HG02852 (cell line): ENCODE data around the gene NEO1.
A peak's percentile ranks its signal among the peaks of the same experiment; 100 is the strongest.

Experiments used
- ATAC-seq: cut with Tn5 transposase; IDR thresholded peaks from one replicate; pipeline ENCODE4 v1.9.1; 2021; ENCODE audit warnings: mild to moderate bottlenecking, moderate library complexity; ENCODE audit not compliant: unreplicated experiment

NEO1 gene

DNA sequence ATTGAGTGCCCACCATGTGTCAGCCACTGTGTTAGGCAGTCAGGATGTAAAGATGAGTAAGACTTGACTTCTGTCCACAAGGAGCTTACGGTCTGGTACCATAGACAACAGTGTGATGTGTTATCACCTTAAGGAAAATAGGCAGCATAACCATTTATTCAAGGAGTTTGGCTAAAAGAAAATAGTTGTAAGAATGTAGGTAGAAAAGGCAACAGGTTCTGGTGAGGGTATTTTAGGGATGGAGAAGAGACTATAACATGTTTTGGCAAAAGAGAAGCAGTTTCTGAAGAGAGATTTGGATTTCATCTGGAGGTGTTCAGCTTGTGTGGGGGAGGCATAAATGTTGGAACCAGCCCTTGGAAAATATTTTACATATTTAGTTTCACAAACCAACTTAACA is 194.6 kb downstream of the NEO1 start:
- ATAC-seq: no peak

- no peak for ATAC-seq
Measured at GRCh38 chr15:73247331-73247730, 195.1 kb downstream of the NEO1 start.

DNA sequence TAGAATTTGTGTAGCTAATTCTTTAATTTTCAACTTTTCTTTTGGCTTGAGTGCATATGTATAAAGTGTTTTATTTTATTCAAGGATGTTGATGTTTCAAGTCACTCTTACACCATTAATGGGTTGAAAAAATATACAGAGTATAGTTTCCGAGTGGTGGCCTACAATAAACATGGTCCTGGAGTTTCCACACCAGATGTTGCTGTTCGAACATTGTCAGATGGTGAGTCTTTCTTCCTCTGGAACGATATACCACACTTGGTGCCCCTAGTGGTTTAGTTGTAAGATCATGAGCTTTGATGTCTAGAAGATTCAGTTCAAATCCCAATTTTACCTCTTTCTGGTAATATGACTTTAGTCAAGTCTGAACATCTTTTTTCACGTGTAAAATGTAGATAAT is 197.2 kb downstream of the NEO1 start:
- no peak for ATAC-seq

- no peak for ATAC-seq
Measured at GRCh38 chr15:73254598-73254997, 202.3 kb downstream of the NEO1 start.

DNA sequence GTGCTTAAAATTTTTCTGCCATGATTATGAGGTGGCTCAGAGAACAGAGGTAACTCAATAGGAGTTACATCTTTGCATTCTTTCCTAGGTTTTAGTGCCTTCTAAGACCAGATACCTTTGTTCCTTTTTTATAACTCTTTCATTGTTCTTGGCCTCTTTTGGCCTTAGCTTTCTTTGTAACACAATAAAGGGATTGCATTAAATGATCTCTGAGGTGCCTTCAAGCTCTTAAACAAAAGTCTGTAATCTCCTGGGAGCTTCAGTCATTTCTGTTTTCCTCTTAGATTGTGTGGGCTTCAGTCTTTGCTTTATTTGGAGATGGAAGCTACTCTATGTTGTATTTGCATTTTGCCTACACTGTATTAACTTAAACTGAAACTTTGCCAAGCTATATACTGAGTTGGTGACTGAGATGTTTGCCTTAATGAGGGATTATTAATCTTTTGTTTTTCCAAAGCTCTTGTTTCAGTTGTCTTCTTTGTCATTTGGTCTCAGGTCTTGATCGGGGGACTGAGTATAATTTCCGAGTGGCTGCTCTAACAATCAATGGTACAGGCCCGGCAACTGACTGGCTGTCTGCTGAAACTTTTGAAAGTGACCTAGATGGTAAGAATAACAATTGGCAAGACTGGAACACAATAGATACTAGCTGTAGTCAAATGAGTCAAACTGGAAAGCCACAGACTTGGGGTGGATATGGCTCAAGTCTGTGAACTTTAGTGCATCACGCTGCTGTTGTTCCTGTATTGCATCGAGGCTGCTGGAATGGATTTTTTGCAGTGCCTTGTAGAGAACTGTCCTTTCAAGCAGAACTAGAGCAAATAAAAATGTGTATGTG is 206.2 kb downstream of the NEO1 start:
- ATAC-seq: peak; percentile 64

DNA sequence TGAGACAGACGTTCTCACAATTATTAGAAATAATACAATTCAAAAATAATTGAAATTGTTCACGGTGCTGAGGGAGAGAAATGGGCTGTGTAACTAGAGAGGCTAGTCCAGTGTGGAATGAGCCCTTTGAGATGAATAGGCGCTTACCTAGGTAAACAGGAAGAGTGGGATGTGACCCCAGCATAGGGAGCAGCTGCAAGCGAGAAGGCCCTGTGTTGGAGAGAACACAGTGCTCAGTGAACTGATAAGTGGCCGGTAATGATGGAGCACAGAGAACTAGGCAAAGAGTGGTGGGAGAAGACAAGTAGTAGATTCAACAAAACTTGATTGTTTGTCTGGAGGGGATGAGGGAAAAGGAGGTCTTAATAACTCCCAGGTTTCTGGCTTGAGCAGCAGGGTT is 212.6 kb downstream of the NEO1 start:
- ATAC-seq: no peak

GRCh38 chr15:73265536-73266153 is 213.4 kb downstream of the NEO1 start:
- ATAC-seq: no peak

- ATAC-seq: no peak
Measured at GRCh38 chr15:73268457-73268856, 216.2 kb downstream of the NEO1 start.

GRCh38 chr15:73270366-73271097 is 218.3 kb downstream of the NEO1 start:
- ATAC-seq: no peak

DNA sequence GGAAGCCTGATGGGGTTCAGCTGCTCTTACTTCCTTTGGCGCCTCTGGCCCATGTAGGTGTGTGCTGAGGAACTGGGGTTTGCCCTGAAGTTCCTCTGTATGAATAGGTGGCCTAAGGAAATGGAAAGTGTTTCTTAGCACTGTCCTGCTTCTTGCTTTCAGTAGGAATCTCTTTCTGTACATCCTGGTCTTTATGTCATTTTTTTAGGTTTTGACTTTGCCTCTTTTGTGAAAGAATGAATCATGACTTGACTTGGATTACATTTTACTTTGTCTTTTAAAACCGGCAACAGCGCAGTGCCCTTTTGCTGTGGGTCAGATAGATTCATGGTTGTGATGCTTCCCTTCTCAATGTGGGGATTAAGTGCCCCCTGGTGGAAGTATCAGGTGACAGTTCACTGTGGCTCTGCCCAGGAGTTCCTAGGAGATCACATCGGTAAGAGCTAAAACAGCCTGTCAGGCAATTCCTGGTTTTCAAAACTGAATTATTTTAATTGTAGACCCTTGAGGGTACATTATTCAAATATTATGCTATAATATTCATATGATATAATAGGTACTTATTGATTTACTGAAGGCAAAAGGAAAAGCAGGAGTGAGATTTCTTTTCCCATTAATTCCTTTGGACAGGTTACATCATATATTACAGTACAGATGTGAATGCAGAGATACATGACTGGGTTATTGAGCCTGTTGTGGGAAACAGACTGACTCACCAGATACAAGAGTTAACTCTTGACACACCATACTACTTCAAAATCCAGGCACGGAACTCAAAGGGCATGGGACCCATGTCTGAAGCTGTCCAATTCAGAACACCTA is 221.1 kb downstream of the NEO1 start:
- no peak for ATAC-seq

DNA sequence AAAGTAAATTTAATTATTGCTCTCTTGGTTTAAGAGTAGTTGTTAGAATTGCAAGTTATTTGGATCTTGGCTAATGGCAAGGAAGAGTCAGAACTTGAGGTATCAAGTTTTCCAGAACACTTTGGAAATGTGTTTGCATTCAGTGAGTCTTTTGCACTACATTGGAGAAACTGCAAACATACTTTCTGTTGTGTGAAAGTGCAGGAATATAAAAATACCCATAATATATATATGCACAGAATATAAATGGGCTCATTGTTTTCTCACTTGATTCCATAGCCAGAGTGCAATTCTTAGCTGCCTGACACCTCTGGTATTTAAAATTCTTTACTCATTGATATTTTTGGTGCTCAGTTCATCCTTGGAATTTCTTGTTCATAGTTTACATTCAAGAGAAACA is 223.6 kb downstream of the NEO1 start:
- no peak for ATAC-seq

GRCh38 chr15:73282567-73283365 is 230.5 kb downstream of the NEO1 start:
- no peak for ATAC-seq

GRCh38 chr15:73283366-73283962 is 231.2 kb downstream of the NEO1 start:
- ATAC-seq: no peak

GRCh38 chr15:73284090-73284716 is 231.9 kb downstream of the NEO1 start:
- no peak for ATAC-seq

DNA sequence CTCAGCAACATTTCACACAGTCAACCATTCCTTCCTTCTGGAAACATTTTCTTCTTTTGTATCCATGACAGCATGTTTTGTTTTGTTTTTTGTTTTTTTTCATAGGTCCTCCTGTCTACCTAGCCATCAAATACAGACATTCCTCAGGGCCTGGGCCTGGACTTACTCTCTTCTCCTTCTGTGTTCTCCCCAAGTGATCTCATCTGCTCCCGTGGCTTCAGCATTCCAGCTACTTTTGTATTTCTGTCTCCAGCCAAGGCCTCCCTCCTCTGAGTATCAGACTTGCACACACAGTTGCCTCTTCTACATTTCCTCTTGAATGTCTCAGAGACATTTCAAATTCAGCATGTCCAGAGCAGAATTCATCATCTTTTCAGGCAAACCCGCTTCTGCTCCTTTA is 234.0 kb downstream of the NEO1 start:
- no peak for ATAC-seq

DNA sequence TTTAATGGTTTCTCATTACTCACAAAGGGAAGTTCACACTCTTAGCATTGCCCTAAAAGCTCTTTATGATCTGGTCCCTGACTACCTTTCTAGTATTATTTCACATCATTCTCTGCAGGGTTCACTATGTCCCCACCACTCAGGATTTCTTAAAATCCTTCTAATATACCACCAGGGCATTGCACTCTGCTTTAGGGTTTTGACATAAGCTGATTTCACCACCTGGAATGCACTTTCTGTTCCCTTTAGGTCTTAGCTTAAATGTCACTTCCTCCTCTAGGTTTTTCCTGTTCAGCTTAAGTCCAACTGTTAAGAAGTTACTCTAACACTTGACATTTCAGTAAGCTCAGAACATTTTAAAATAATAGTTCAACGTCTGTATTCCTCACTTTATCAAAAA is 234.8 kb downstream of the NEO1 start:
- no peak for ATAC-seq

DNA sequence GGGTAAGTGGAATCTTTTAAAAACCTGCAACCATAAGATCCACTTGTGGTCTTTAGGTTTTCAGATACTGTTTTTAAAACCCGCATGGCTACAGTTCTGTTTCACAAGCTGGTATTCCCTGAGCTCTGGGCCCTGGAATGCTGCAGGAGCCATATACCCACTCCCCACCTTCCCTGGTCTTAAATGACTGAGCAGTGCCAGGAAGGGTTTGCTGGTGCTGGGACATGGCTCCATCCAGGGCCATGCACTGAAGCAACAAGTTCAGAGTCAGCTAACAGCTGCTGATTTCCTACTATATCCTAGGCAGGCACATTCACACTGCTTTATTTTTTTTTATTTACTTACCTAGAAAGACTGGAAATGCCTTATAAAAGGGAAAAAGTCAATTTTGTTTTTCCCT is 239.2 kb downstream of the NEO1 start:
- no peak for ATAC-seq

GRCh38 chr15:73293773-73294172 is 241.5 kb downstream of the NEO1 start:
- ATAC-seq: no peak

- no peak for ATAC-seq
Measured at GRCh38 chr15:73295630-73296286, 243.5 kb downstream of the NEO1 start.
